ENCODE results near the gene GPRC5D.

The GPRC5D gene

GRCh38 chr12:12993367-12993766 is 41.4 kb upstream of the GPRC5D start:
- Histone ChIP-seq H3K36me3 (ENCODE audit: control insufficient read depth, insufficient read depth, low read length) (peaks cover 8% of the 10 kb centered on the region), H3K4me1 (ENCODE audit: control insufficient read depth, insufficient read depth, low read length) (peaks cover 12% of the 10 kb centered on the region), H3K9me3 (ENCODE audit: control insufficient read depth, insufficient read depth, low read length) (no peaks in the 10 kb centered on the region), H3K27me3 (ENCODE audit: control insufficient read depth, insufficient read depth, low read length) (no peaks in the 10 kb centered on the region), H3K9ac (ENCODE audit: low read depth, low read length) (no peak overlapping the region), H3K4me3 (ENCODE audit: low read depth, low read length) (no peak overlapping the region)

GRCh38 chr12:12992418-12993130 is 40.6 kb upstream of the GPRC5D start:
- no peaks in the 10 kb centered on the region for H3K9me3 ChIP-seq (ENCODE audit: control insufficient read depth, insufficient read depth, low read length)
- H3K9ac ChIP-seq (ENCODE audit: low read depth, low read length) = no peak overlapping the region
- H3K36me3 ChIP-seq (ENCODE audit: control insufficient read depth, insufficient read depth, low read length) = peaks cover 8% of the 10 kb centered on the region
- no peak overlapping the region for H3K4me3 ChIP-seq (ENCODE audit: low read depth, low read length)
- no peaks in the 10 kb centered on the region for H3K27me3 ChIP-seq (ENCODE audit: control insufficient read depth, insufficient read depth, low read length)
- H3K4me1 ChIP-seq (ENCODE audit: control insufficient read depth, insufficient read depth, low read length) = peaks cover 11% of the 10 kb centered on the region

GRCh38 chr12:12990700-12991468 is 38.9 kb upstream of the GPRC5D start:
- Histone ChIP-seq H3K27me3 (ENCODE audit: control insufficient read depth, insufficient read depth, low read length) (no peaks in the 10 kb centered on the region), H3K4me3 (ENCODE audit: low read depth, low read length) (no peak overlapping the region), H3K4me1 (ENCODE audit: control insufficient read depth, insufficient read depth, low read length) (peaks cover 10% of the 10 kb centered on the region), H3K36me3 (ENCODE audit: control insufficient read depth, insufficient read depth, low read length) (peaks cover 12% of the 10 kb centered on the region), H3K9me3 (ENCODE audit: control insufficient read depth, insufficient read depth, low read length) (no peaks in the 10 kb centered on the region), H3K9ac (ENCODE audit: low read depth, low read length) (no peak overlapping the region)

GRCh38 chr12:12987421-12987820 is 35.5 kb upstream of the GPRC5D start:
- Histone ChIP-seq H3K9me3 (ENCODE audit: control insufficient read depth, insufficient read depth, low read length) (no peaks in the 10 kb centered on the region), H3K36me3 (ENCODE audit: control insufficient read depth, insufficient read depth, low read length) (peaks cover 12% of the 10 kb centered on the region), H3K27me3 (ENCODE audit: control insufficient read depth, insufficient read depth, low read length) (no peaks in the 10 kb centered on the region), H3K9ac (ENCODE audit: low read depth, low read length) (no peak overlapping the region), H3K4me1 (ENCODE audit: control insufficient read depth, insufficient read depth, low read length) (peaks cover 9% of the 10 kb centered on the region), H3K4me3 (ENCODE audit: low read depth, low read length) (no peak overlapping the region)

GRCh38 chr12:12986775-12987331 is 34.9 kb upstream of the GPRC5D start:
- Histone ChIP-seq H3K4me1 (ENCODE audit: control insufficient read depth, insufficient read depth, low read length) (peaks cover 8% of the 10 kb centered on the region), H3K9me3 (ENCODE audit: control insufficient read depth, insufficient read depth, low read length) (no peaks in the 10 kb centered on the region), H3K4me3 (ENCODE audit: low read depth, low read length) (no peak overlapping the region), H3K27me3 (ENCODE audit: control insufficient read depth, insufficient read depth, low read length) (no peaks in the 10 kb centered on the region), H3K36me3 (ENCODE audit: control insufficient read depth, insufficient read depth, low read length) (peaks cover 12% of the 10 kb centered on the region), H3K9ac (ENCODE audit: low read depth, low read length) (no peak overlapping the region)

- Histone ChIP-seq H3K4me3 (ENCODE audit: low read depth, low read length) (no peak overlapping the region), H3K27me3 (ENCODE audit: control insufficient read depth, insufficient read depth, low read length) (no peaks in the 10 kb centered on the region), H3K4me1 (ENCODE audit: control insufficient read depth, insufficient read depth, low read length) (peaks cover 4% of the 10 kb centered on the region), H3K9ac (ENCODE audit: low read depth, low read length) (no peak overlapping the region), H3K36me3 (ENCODE audit: control insufficient read depth, insufficient read depth, low read length) (peaks cover 12% of the 10 kb centered on the region), H3K9me3 (ENCODE audit: control insufficient read depth, insufficient read depth, low read length) (no peaks in the 10 kb centered on the region)
These were observed 33.9 kb upstream of the GPRC5D start for GRCh38 chr12:12985817-12986408.

GRCh38 chr12:12984149-12984548 is 32.2 kb upstream of the GPRC5D start:
- Histone ChIP-seq H3K9ac (ENCODE audit: low read depth, low read length) (no peak overlapping the region), H3K36me3 (ENCODE audit: control insufficient read depth, insufficient read depth, low read length) (peaks cover 13% of the 10 kb centered on the region), H3K4me3 (ENCODE audit: low read depth, low read length) (no peak overlapping the region), H3K9me3 (ENCODE audit: control insufficient read depth, insufficient read depth, low read length) (no peaks in the 10 kb centered on the region), H3K27me3 (ENCODE audit: control insufficient read depth, insufficient read depth, low read length) (no peaks in the 10 kb centered on the region), H3K4me1 (ENCODE audit: control insufficient read depth, insufficient read depth, low read length) (peaks cover 3% of the 10 kb centered on the region)

GRCh38 chr12:12983420-12984035 is 31.6 kb upstream of the GPRC5D start:
- Histone ChIP-seq H3K9me3 (ENCODE audit: control insufficient read depth, insufficient read depth, low read length) (no peaks in the 10 kb centered on the region), H3K27me3 (ENCODE audit: control insufficient read depth, insufficient read depth, low read length) (no peaks in the 10 kb centered on the region), H3K36me3 (ENCODE audit: control insufficient read depth, insufficient read depth, low read length) (peaks cover 9% of the 10 kb centered on the region), H3K4me1 (ENCODE audit: control insufficient read depth, insufficient read depth, low read length) (peaks cover 3% of the 10 kb centered on the region), H3K9ac (ENCODE audit: low read depth, low read length) (no peak overlapping the region), H3K4me3 (ENCODE audit: low read depth, low read length) (no peak overlapping the region)

- H3K4me3 ChIP-seq (ENCODE audit: low read depth, low read length) = no peak overlapping the region
- peaks cover 9% of the 10 kb centered on the region for H3K36me3 ChIP-seq (ENCODE audit: control insufficient read depth, insufficient read depth, low read length)
- H3K9me3 ChIP-seq (ENCODE audit: control insufficient read depth, insufficient read depth, low read length) = no peaks in the 10 kb centered on the region
- H3K9ac ChIP-seq (ENCODE audit: low read depth, low read length) = no peak overlapping the region
- peaks cover 3% of the 10 kb centered on the region for H3K4me1 ChIP-seq (ENCODE audit: control insufficient read depth, insufficient read depth, low read length)
- no peaks in the 10 kb centered on the region for H3K27me3 ChIP-seq (ENCODE audit: control insufficient read depth, insufficient read depth, low read length)
These were observed 30.4 kb upstream of the GPRC5D start for GRCh38 chr12:12982331-12982730.

GRCh38 chr12:12979731-12980259 is 27.8 kb upstream of the GPRC5D start:
- H3K36me3 ChIP-seq (ENCODE audit: control insufficient read depth, insufficient read depth, low read length) = peaks cover 5% of the 10 kb centered on the region
- no peaks in the 10 kb centered on the region for H3K27me3 ChIP-seq (ENCODE audit: control insufficient read depth, insufficient read depth, low read length)
- no peaks in the 10 kb centered on the region for H3K9me3 ChIP-seq (ENCODE audit: control insufficient read depth, insufficient read depth, low read length)
- H3K4me1 ChIP-seq (ENCODE audit: control insufficient read depth, insufficient read depth, low read length) = peaks cover 3% of the 10 kb centered on the region
- no peak overlapping the region for H3K4me3 ChIP-seq (ENCODE audit: low read depth, low read length)
- H3K9ac ChIP-seq (ENCODE audit: low read depth, low read length) = no peak overlapping the region

- Histone ChIP-seq H3K4me3 (ENCODE audit: low read depth, low read length) (no peak overlapping the region), H3K4me1 (ENCODE audit: control insufficient read depth, insufficient read depth, low read length) (peaks cover 3% of the 10 kb centered on the region), H3K9me3 (ENCODE audit: control insufficient read depth, insufficient read depth, low read length) (no peaks in the 10 kb centered on the region), H3K36me3 (ENCODE audit: control insufficient read depth, insufficient read depth, low read length) (peaks cover 5% of the 10 kb centered on the region), H3K9ac (ENCODE audit: low read depth, low read length) (no peak overlapping the region), H3K27me3 (ENCODE audit: control insufficient read depth, insufficient read depth, low read length) (no peaks in the 10 kb centered on the region)
These were observed 27.2 kb upstream of the GPRC5D start for GRCh38 chr12:12979126-12979525.

Data from iPS-15b (cell line).